ENCODE results near the gene CD79A.

Gene CD79A

DNA sequence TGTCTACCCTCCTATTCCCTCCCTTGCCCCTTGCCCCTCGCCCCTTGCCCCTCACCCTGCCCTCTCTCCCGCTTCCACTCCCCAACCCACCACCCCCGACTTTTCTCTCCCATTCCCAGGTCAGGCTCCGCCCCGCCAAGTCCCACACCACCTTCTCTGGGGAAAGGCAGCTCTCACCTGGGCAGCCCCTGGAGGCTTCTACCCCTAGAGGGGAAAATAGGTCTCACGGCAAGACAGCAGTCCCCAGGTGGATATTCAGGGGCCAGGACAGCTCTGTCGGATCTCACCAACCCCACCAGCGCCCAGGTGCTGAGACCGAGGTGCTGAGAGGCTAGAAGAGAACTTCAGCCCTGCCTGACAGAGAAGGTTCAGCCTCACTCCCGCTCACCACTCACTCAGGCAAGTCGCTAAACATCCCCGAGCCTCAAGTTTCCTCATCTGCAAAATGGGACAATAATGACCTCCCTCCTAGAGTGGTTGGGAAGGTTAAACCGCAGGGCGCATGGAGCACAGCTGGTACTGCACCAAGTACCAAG lies 52.5 kb downstream of the CD79A start:
- in situ Hi-C loops (cut with MboI; ENCODE audit: low sequenced_read_pairs), result no loop called here

DNA sequence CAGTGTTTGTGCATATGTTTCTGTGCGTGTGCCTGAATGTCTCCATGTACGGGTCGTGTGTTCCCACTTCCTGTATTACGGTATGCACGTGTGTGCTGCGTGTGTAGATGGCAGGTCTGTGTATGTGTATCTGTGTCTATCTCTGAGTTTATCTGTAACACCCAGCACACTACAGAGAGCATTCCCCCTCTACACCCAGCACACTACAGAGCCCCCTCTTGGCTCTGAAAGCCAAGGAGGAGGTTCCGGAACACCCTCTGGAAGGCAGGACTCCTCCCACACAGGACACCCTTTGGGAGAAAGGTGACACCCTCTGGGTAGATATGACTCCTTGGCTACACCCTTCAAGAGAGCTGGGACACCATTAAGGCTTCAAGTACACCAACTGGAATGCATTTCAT lies 53.2 kb downstream of the CD79A start:
- in situ Hi-C loops (cut with MboI; ENCODE audit: low sequenced_read_pairs), result no loop called here
